GM20000 (cell line): ENCODE measurements around the gene PRKAG3.

Source experiments
- DNase-seq: peaks from one replicate; pipeline ENCODE4 v3.0.0; 2012; ENCODE audit warnings: low spot score
- TF ChIP-seq, protein P1 (sequence below): IDR thresholded peaks from 2 replicates; pipeline ENCODE4 v1.5.1; 2012; ENCODE audit warnings: mild to moderate bottlenecking, control low read depth; ENCODE audit errors: extremely low read depth, missing control alignments

Gene PRKAG3

DNA sequence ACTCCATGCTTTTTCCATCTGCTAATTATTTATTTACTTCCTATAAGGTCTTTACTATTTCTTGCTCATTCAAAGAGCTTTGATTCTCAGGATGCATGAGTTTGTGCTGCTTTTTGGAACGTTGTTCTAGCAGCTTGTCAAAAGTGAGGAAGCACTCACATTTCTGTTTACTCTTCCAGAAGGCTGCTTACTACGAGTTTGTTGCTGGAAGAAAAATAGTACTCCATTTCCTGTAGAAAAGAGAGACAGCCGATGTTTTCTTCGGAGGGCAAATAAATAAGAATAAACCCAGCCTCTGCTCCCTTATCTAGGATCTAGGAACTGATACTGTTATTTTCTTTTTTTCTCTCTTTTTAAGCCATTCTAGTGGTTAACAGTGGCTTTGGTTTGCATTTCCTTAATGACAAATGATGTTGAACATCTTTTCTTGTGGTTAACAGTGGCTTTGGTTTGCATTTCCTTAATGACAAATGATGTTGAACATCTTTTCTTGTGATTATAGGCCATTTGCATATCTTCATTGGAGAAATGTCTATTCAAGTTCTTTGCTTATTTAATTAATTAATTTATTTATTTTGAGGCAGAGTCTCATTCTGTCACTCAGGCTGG lies 29.1 kb downstream of the PRKAG3 start:
- DNase-seq = no peak
- TF ChIP-seq, protein P1, sequence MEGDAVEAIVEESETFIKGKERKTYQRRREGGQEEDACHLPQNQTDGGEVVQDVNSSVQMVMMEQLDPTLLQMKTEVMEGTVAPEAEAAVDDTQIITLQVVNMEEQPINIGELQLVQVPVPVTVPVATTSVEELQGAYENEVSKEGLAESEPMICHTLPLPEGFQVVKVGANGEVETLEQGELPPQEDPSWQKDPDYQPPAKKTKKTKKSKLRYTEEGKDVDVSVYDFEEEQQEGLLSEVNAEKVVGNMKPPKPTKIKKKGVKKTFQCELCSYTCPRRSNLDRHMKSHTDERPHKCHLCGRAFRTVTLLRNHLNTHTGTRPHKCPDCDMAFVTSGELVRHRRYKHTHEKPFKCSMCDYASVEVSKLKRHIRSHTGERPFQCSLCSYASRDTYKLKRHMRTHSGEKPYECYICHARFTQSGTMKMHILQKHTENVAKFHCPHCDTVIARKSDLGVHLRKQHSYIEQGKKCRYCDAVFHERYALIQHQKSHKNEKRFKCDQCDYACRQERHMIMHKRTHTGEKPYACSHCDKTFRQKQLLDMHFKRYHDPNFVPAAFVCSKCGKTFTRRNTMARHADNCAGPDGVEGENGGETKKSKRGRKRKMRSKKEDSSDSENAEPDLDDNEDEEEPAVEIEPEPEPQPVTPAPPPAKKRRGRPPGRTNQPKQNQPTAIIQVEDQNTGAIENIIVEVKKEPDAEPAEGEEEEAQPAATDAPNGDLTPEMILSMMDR = no peak

DNA sequence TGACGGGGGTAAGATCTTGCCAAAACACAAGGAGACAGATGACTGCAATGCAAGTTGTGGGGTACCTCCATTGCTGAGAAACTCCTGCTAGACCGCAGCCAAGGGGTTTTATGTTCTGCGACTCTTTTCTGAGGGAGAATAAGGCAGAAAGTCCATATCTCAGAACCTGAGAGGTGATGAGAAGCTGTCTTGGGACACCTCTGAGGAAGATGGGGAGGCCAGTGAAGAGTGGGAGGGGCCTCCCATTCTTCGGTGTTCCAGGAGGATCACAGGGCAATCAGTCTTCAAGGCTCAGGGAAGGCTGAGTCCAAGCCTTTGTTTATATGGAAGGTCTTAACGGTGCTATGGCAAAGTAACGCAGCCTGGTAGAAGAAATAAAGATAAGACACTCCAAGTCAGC lies 31.6 kb downstream of the PRKAG3 start:
- TF ChIP-seq, protein P1 = no peak
- no peak for DNase-seq

DNA sequence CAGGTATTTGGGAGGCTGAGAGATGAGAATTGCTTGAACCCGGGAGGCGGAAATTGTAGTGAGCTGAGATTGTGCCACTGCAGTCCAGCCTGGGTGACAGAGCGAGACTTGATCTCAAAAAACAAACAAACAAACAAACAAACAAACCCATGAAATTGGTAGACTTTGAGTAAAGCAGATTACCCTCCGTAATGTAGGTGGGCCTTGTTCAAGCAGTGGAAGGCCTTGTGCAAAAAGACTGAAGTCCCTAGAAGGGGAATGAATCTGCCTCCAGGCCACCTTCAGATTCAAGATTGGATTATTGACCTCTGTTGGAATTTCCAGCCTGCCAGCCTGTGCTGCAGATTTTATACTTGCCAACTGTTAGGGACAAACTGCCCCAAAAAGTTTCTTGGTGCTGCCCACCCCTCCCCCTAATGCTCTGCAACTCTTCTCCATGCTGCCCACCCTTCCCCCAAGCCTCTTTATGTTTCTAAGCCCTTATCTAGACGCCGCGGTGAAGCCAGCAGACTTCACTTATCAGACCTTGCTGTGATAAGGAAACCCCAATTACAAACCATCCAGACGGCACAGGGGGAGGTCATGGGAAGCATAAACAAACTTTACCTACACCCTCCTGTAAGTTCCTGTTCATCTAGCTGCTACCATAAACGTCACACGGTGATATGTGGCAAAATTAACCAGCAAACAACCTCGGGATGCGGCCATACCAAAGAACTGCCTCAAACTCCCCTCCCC lies 32.7 kb downstream of the PRKAG3 start:
- no peak for DNase-seq
- TF ChIP-seq, protein P1 = no peak

DNA sequence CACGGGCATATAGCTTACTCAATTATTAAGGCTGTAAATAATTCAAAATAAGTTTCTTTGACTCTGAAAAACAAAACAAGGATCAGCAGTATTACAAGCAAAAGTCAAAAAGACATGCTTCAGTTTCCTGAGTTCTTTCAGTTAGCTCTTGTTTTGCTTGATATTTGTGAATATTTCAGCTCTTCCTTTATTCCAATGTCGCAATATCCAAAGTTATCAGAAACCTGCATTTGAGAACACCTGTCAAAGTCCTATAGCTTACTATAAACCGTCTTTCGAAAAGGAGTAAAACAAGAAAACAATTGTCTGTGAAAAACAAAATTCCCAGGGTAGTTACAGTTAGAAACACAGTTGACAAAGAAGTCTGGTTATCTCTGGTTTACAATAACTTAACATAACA lies 34.9 kb downstream of the PRKAG3 start:
- TF ChIP-seq, protein P1 = no peak
- no peak for DNase-seq

DNA sequence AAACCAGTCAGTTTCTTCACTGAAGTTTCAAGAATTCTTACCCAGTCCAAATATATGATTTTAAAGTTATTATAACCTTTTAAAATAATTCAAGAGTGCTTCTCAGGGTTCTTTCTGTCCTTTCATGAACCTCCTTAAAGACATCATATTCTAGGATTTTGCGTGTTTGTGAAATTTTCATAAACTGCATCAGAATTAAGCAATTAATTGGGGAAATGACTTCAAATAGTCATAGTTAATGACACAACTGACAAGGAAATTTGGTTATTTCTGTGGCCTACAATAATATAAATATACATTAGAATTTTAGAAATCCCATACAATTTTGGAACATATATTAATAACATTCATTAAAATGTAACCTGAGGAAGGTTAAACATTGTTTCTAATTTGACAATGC lies 39.2 kb downstream of the PRKAG3 start:
- TF ChIP-seq, protein P1 = no peak
- no peak for DNase-seq

DNA sequence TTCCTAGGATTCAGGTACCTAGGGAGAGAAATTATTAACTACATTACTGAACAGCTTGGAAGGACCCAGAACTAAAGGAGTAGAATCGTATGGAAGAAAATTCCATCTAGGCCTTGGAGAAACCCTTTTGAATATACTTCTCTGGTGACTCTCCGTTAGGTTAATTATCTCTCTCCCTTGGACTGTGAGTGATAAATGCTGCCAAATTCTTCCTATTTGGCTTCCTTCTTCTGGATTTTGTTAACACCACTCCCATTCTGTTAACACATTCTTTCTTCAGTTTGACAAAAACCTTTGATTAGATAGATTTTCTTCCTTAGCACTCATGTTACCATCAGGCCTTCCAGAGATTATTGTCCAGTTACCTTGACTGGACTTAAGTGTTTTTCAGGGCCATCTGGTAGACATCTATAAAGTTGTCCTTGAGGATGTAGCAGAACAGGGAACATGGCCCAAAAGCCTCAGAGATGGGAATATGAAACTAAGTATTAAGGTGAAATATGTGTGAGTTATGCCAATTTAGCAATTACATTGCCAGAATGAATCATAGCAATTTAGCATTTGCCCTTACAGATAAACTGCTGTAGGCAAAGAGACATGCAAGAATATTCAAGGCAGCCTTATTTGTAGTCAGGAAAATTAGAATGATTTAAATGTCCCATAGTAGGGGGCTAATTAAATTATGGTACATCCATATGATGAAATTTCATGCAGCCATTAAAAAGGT lies 42.9 kb downstream of the PRKAG3 start:
- TF ChIP-seq, protein P1 = no peak

DNA sequence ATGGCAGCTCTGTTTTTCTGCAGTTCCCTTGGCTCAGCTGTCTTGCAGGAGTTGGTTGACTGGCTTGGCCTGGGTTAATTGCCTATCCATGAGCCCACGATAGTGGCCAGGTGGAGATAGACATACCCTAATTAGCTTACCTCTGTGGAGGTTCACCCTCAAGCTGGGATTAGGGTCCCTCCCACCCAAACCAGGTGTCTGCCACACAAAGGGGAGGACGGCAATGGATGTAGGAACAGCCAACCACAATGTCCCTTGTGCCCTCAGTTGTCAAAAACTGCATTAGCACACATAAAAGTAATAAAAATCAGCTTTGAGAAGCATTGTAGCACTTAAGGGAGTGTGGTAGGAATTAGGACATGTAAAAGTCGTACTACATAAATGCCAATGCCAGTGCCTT lies 45.5 kb downstream of the PRKAG3 start:
- no peak for DNase-seq
- TF ChIP-seq, protein P1 = no peak

More for the DNA sequence above, 42.9 kb downstream of the PRKAG3 start:
- no peak for DNase-seq
